SK-N-MC (cell line): ENCODE results near the gene PDCD1LG2.

Source experiments
- DNase-seq: peaks from one replicate; pipeline ENCODE4 v3.0.0-alpha.2; 2011; ENCODE audit warnings: low read depth, low spot score
- H3K27ac ChIP-seq: fragments of 200-600 bp; sonication (generic); 2 replicates; pipeline ENCODE4 v1.5.1; 2016; ENCODE audit warnings: mixed run types
- H3K36me3 ChIP-seq: fragments of 200-600 bp; sonication (generic); 2 replicates; pipeline ENCODE4 v1.6.1; 2017; ENCODE audit warnings: antibody characterized with exemption, low read length, mixed read lengths; ENCODE audit not compliant: insufficient read depth
- H3K4me3 ChIP-seq: fragments of 200-600 bp; sonication (generic); 2 replicates; pipeline ENCODE4 v1.5.1; 2016
- H3K9ac ChIP-seq: fragments of 200-600 bp; sonication (generic); 2 replicates; pipeline ENCODE4 v1.8.0; 2017; ENCODE audit warnings: mixed run types, mixed read lengths; ENCODE audit not compliant: insufficient read length
- H3K9me3 ChIP-seq: fragments of 200-600 bp; sonication (generic); 2 replicates; pipeline ENCODE4 v1.6.1; 2017; ENCODE audit warnings: low read depth, mild to moderate bottlenecking, antibody characterized with exemption, low read length, moderate library complexity, mixed read lengths
- EZH2 ChIP-seq: fragments of 200-600 bp; sonication (generic); IDR thresholded peaks from one replicate; pipeline ENCODE4 v1.6.1; 2017; ENCODE audit warnings: antibody characterized with exemption
- FOXP2 ChIP-seq: optimal IDR thresholded peaks from 2 replicates; pipeline ENCODE3; 2011; ENCODE audit warnings: mild to moderate bottlenecking, moderate library complexity; ENCODE audit not compliant: insufficient read depth; ENCODE audit errors: extremely low read length, control extremely low read depth
- POLR2AphosphoS5 ChIP-seq: IDR thresholded peaks from 2 replicates; pipeline ENCODE4 v1.6.1; 2012; ENCODE audit warnings: mild to moderate bottlenecking, low read depth, low read length, borderline replicate concordance

PDCD1LG2 gene

GRCh38 chr9:5586391-5586802 is 76.1 kb downstream of the PDCD1LG2 start:
- no peaks in the 10 kb centered on the region for H3K36me3 ChIP-seq
- DNase-seq, result no peak
- H3K4me3 ChIP-seq, result no peak overlapping the region
- H3K9ac ChIP-seq, result no peak overlapping the region
- TF ChIP-seq FOXP2 (no peak), EZH2 (no peak), POLR2AphosphoS5 (no peak)
- no peaks in the 10 kb centered on the region for H3K9me3 ChIP-seq
- no peak overlapping the region for H3K27ac ChIP-seq

GRCh38 chr9:5587024-5587423 is 76.7 kb downstream of the PDCD1LG2 start:
- Histone ChIP-seq H3K27ac (no peak overlapping the region), H3K9me3 (no peaks in the 10 kb centered on the region), H3K36me3 (no peaks in the 10 kb centered on the region), H3K9ac (no peak overlapping the region), H3K4me3 (no peak overlapping the region)
- no peak for DNase-seq
- TF ChIP-seq FOXP2 (no peak), EZH2 (no peak), POLR2AphosphoS5 (no peak)

- Histone ChIP-seq H3K9ac (no peak overlapping the region), H3K4me3 (no peak overlapping the region), H3K9me3 (no peaks in the 10 kb centered on the region), H3K27ac (no peak overlapping the region), H3K36me3 (no peaks in the 10 kb centered on the region)
- DNase-seq, result no peak
- TF ChIP-seq POLR2AphosphoS5 (no peak), EZH2 (no peak), FOXP2 (no peak)
Measured at GRCh38 chr9:5592231-5592630, 81.9 kb downstream of the PDCD1LG2 start.

- Histone ChIP-seq H3K9ac (no peak overlapping the region), H3K27ac (no peak overlapping the region), H3K4me3 (no peak overlapping the region), H3K36me3 (no peaks in the 10 kb centered on the region), H3K9me3 (no peaks in the 10 kb centered on the region)
- DNase-seq, result no peak
- TF ChIP-seq POLR2AphosphoS5 (no peak), FOXP2 (no peak), EZH2 (no peak)
Measured at GRCh38 chr9:5592904-5593303, 82.6 kb downstream of the PDCD1LG2 start.

- Histone ChIP-seq H3K27ac (no peak overlapping the region), H3K4me3 (no peak overlapping the region), H3K9ac (no peak overlapping the region), H3K9me3 (no peaks in the 10 kb centered on the region), H3K36me3 (no peaks in the 10 kb centered on the region)
- TF ChIP-seq POLR2AphosphoS5 (no peak), FOXP2 (no peak), EZH2 (no peak)
- DNase-seq, result no peak
Measured at GRCh38 chr9:5593904-5594303, 83.6 kb downstream of the PDCD1LG2 start.

- Histone ChIP-seq H3K27ac (no peak overlapping the region), H3K9me3 (no peaks in the 10 kb centered on the region), H3K4me3 (no peak overlapping the region), H3K36me3 (no peaks in the 10 kb centered on the region), H3K9ac (no peak overlapping the region)
- TF ChIP-seq EZH2, result no peak
- no peak for TF ChIP-seq FOXP2
- TF ChIP-seq POLR2AphosphoS5, result no peak
- DNase-seq, result peak; percentile 22
Measured at GRCh38 chr9:5596173-5596572, 85.8 kb downstream of the PDCD1LG2 start.

GRCh38 chr9:5608298-5609225 is 98.2 kb downstream of the PDCD1LG2 start:
- no peak overlapping the region for H3K27ac ChIP-seq
- H3K4me3 ChIP-seq, result no peak overlapping the region
- H3K36me3 ChIP-seq, result no peaks in the 10 kb centered on the region
- no peak overlapping the region for H3K9ac ChIP-seq
- H3K9me3 ChIP-seq, result no peaks in the 10 kb centered on the region
- TF ChIP-seq POLR2AphosphoS5, result no peak
- no peak for TF ChIP-seq EZH2
- TF ChIP-seq FOXP2, result no peak
- DNase-seq, result no peak

- TF ChIP-seq EZH2, result no peak
- no peak for TF ChIP-seq FOXP2
- TF ChIP-seq POLR2AphosphoS5, result no peak
- no peaks in the 10 kb centered on the region for H3K9me3 ChIP-seq
- no peak for DNase-seq
- no peak overlapping the region for H3K9ac ChIP-seq
- no peak overlapping the region for H3K27ac ChIP-seq
- no peaks in the 10 kb centered on the region for H3K36me3 ChIP-seq
- H3K4me3 ChIP-seq, result no peak overlapping the region
Measured at GRCh38 chr9:5609226-5609596, 98.9 kb downstream of the PDCD1LG2 start.

GRCh38 chr9:5610491-5610890 is 100.2 kb downstream of the PDCD1LG2 start:
- no peaks in the 10 kb centered on the region for H3K36me3 ChIP-seq
- no peak for DNase-seq
- H3K9ac ChIP-seq, result no peak overlapping the region
- TF ChIP-seq FOXP2 (no peak), EZH2 (no peak), POLR2AphosphoS5 (no peak)
- H3K27ac ChIP-seq, result no peak overlapping the region
- H3K4me3 ChIP-seq, result no peak overlapping the region
- no peaks in the 10 kb centered on the region for H3K9me3 ChIP-seq
